ENCODE data around the gene MAML1.

The MAML1 gene

DNA sequence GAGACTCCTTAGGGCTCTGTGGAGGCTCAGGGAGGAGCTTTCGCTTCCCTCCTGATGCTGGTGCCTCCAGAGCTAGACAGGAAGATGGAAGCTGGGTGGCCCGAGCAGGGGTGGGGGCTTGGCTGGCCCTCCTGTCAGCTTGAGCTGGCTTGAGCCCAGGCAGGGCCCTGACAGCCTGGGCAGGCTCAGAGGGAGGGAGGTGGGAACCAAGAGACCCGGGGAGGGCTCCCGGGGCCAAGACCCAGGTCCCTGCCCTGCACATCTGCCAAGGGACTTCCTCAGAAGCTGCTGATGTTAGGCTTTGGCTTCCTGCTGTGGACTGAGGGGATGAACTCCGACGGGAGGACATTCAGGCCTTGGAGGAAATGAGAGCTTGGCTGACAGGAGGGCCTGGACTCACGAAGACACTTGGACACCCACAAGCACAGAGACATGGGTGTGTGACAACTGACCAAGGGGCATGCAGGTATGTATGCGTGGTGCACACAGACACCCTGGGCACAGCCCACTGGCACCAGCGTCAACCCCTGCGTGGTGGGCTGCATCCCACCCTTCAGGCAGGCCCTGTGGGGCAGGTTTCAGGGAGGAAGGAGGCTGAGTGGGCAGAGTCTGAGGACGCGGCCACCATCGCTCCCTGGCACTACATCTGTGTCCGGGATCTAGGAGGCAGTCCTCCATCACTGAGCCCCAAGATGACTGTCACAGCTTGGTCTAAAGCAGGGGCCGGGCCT, 59.4 kb downstream of the MAML1 start:
- in situ Hi-C loops (cut with MboI; ENCODE audit: low sequenced_read_pairs) = no loop called here

DNA sequence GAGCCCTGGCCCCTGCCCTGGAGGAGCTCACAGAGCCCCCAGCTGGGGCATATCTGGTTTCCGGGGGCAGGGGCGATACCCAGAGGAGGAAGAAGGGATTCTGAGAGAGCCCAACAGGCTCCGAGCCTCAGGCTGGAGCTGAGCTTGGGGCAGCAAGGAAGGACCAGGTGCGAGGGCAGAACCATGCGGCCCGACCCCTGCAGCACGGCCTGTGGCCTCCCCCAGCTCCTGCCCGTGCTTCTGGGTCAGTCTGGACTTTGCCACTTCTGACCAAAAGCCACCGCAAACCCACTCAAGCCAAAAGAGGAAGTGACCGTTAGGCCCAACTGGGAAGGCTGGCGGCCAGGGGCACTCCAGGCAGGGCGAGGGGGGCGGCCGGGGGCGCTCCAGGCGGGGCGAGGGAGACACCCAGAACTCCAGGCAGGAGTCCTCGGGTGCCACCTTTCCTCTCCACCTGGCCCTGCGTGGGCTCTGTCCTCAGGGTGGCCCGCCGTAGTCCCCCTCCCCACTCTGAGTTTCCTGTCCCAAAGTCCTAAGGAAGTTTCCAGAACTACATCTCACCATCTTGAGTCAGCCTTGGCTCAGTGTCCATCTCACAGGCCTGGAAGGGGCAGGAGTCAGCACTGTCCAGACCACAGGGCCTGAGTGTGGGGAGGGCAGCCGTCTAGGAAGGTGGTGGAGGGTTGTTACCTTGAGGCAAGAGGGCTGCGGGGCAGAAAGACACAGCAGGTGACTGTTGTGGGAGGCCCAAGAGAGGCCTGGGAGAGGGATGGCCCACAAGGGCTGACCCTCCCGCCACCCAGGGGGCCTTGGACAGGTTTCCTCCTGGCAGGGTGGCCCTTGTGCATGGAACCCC, 60.2 kb downstream of the MAML1 start:
- in situ Hi-C loops (cut with MboI; ENCODE audit: low sequenced_read_pairs) = no loop called here

DNA sequence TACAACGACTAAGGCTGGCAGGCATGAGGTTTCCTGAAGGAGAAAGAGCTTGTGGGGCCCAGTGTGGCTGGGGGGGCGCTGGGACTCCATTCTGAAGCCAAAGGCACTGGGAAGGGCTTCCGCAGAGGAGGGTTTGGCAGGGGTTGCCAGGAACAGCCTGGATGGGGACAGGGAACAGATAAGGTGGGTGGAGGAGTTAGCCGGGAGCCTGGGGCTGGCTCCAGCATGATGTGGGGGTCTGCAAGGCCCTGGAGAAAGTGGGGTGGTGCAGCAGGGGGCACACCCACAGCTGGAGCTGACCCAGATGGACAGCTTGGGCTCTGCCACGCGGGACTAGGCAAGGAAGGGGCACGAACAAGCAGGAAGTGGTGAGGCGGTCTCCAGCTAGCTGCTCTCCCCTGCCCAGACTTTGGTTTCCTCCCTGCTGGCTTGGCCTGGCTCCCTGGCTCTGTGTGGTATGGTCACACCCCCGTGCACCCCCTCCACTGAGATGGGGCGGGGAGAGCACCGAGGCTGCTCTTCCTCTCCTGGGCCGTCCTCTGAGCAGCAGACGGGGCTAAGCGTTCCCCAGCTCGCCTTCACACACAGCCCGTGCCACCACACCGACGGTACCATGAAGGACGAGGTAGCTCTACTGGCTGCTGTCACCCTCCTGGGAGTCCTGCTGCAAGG, 61.0 kb downstream of the MAML1 start, which contains the start of gene LTC4S:
Gene LTC4S, plus strand, starts transcription at position 519 of the 672 bp plus-strand sequence. Its CDS starts 95 bp downstream, at position 614.
- in situ Hi-C loops (cut with MboI; ENCODE audit: low sequenced_read_pairs) = no loop called here

DNA sequence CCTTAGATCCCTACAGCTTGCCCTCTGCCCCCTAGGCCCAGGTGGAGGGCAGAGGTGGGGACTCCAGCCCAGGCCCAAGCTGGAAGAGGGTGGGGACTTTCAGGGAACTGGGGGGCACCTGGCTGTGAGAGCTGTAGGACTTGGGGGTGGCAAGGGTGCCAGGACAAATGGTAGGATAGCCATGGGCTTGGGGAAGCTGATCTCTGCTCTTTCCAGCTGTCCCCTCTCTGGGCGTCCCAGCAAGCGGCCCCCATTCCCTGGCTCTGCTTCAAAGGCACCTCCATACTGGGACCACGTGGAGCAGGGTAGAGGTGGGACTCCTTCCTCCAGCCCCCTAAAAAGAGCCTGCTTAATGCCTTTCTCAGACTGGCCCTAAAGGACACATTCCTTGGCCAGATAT, 61.5 kb downstream of the MAML1 start:
- in situ Hi-C loops (cut with MboI; ENCODE audit: low sequenced_read_pairs) = no loop called here

DNA sequence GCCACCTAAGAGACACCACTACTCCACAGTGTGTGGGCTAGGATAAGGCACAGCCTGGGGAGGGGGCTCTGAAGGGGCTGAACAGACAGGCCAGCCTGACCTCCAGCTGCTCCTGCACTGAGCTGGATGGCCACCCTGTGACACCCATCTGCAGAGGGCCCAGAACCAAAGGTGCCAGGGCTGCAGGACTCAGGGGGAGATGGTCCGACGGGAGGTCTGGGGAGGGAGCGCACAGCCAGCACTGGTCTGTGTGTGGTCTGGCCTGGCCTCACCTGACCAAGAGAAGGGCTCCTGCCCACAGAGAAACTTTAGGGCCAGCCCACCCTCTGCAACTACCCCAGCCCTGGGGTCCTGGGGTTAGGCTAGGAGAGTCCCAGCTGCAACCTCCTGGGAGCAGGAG, 62.0 kb downstream of the MAML1 start:
- in situ Hi-C loops (cut with MboI; ENCODE audit: low sequenced_read_pairs) = no loop called here

DNA sequence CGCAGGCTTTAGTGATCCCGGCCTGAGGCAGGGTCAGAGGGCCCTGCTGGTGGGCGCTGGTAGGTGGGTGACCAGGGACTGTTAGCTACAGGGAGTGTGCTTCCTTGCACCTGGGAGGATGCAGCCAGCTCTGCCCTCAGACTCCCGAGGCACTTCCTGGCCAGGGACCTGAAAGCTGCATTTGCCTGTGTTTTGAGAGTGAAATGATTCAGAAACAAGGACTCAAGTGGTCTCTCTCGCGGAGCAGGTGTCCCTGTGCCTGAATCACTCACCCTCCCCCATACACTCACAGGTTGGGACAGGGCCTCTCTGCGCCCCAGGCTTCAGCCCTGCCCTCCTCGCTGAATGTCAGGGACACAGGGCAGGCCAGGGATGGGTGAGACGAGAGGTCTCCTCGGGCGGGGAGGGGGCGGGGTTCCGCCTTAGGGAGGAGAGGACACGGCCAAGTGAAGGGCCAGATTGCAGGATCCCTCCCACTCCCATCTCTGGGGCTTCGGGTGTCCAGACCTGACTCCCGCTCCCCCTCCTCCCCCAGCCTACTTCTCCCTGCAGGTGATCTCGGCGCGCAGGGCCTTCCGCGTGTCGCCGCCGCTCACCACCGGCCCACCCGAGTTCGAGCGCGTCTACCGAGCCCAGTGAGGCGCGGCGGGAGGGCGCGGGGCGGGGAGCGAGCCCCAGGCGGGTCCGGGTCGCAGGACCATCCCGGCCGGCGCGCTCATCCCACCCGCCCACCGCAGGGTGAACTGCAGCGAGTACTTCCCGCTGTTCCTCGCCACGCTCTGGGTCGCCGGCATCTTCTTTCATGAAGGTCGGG, 62.6 kb downstream of the MAML1 start:
- in situ Hi-C loops (cut with MboI; ENCODE audit: low sequenced_read_pairs) = loop anchor here (5.0 kb wide), 1 partner anchor 33 kb away; no protein-coding TSS in a partner anchor

DNA sequence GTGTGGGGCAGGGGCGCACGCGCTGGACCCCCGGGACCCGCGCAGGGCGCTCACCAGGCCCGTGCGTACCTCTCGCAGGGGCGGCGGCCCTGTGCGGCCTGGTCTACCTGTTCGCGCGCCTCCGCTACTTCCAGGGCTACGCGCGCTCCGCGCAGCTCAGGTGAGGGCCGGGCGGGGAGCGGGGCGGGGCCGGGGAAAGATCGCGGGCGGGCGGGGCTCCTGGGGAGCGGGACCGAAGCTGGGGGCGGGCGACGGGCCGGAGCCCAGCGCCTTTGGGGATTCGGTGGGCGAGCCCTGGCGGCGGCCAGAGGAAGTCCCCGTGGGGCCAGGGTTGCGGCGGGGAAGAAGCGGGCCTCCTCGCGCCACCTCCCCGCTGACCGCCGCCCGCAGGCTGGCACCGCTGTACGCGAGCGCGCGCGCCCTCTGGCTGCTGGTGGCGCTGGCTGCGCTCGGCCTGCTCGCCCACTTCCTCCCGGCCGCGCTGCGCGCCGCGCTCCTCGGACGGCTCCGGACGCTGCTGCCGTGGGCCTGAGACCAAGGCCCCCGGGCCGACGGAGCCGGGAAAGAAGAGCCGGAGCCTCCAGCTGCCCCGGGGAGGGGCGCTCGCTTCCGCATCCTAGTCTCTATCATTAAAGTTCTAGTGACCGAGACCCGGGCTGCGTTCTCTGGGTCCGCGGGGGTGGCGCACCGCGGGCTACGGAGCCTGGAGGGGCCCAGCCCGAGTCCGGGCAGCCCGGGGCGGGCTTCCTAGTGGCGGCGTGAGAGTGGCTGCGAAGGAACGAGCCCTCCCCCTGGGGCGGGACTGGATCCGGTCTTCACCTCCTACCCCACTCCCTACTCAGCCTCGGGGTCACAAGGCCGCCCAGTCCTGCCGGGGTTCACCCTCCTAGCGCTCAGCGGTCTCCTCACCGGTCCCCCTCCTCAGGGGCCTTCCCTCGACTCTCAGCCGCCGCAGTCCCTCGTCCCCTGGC, 63.5 kb downstream of the MAML1 start:
- in situ Hi-C loops (cut with MboI; ENCODE audit: low sequenced_read_pairs) = loop anchor here (5.0 kb wide), 1 partner anchor 34 kb away; no protein-coding TSS in a partner anchor

DNA sequence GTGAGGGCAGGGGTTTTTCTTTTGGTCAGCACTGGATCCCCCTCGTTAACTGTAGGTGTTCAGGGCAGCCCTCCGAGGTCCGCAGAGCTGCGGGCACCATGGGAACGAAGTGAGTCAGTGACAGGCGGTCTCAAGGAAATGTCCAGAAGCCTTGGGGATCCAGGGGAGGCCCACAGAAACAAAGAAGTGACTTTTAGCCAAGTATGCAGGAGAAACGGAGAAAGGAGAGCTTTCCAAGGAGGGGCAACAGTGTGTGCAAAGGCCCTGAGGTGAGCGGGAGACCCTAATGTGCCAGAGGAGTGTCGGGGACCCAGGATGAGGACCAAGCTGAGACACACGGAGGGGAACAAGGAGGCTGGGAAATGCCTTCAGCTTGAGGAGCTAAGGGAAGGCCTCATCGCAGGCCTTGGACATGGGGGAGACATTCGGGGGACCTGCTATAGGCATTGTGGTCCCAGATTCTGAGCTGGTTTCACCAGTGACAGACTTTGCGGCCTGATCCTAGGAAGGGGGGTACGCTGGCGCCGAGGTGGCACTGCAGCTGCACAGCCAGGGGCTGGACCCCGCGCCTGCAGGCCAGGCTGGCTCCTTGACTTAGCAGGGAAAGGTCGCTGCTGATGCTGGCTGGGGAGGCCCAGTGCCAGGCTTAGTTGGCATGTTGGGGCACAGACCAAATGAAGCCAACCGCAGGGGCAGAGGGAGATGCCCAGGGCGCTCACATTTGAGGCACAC, 64.4 kb downstream of the MAML1 start:
- in situ Hi-C loops (cut with MboI; ENCODE audit: low sequenced_read_pairs) = loop anchor here (5.0 kb wide), 1 partner anchor 35 kb away; no protein-coding TSS in a partner anchor

DNA sequence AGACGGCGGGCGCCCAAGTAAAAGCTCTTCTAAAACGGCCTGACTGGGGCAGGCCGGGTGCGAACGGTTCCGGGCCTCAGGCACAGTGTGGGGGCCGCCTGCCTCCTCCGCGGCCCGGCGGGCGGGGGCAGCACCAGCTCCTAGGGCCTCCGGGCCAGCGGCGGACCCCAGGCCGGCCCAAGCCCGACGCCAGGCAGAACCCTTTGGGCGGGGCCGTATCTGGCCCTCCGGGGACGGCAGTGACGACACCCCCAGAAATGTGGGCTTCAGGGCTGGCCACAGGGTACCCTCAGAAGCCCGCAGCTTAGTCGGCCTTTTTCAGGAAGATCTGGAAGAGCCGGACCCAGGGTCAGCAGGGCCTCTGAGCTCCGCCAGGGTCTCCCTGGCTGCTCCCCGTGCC, 65.1 kb downstream of the MAML1 start:
- in situ Hi-C loops (cut with MboI; ENCODE audit: low sequenced_read_pairs) = loop anchor here (5.0 kb wide), 1 partner anchor 35 kb away; no protein-coding TSS in a partner anchor

DNA sequence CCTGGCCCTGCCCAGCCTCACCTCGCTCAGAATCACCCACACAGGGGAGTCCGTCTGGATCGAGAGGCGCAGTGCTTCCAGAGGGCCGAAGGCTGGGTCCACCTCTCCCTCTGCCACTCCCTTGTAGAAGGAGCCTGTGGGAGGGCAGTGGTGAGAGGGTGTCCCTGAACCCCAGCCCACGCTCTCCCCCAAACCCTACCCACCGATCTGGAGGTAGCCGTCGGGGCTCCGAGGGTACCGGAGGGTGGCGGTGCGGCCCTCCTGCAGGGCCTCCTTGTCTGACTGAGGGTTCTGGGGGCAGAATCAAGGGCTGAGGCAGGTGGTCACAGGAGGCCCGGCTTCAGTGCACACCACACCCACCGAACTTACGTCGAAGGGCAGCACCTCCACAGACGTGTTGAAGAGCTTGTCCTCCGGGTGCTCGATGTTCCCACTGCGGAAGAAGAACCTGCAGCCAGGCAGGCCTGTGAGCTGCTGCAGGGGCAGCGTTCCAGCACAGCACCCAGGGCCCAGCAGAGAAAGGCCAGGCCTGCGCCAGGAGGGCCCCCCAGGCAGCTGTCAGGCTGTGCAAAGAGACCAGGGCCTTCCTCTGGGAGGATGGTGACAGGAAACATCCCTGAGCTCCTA, 65.6 kb downstream of the MAML1 start:
- in situ Hi-C loops (cut with MboI; ENCODE audit: low sequenced_read_pairs) = loop anchor here (5.0 kb wide), 1 partner anchor 36 kb away; no protein-coding TSS in a partner anchor

DNA sequence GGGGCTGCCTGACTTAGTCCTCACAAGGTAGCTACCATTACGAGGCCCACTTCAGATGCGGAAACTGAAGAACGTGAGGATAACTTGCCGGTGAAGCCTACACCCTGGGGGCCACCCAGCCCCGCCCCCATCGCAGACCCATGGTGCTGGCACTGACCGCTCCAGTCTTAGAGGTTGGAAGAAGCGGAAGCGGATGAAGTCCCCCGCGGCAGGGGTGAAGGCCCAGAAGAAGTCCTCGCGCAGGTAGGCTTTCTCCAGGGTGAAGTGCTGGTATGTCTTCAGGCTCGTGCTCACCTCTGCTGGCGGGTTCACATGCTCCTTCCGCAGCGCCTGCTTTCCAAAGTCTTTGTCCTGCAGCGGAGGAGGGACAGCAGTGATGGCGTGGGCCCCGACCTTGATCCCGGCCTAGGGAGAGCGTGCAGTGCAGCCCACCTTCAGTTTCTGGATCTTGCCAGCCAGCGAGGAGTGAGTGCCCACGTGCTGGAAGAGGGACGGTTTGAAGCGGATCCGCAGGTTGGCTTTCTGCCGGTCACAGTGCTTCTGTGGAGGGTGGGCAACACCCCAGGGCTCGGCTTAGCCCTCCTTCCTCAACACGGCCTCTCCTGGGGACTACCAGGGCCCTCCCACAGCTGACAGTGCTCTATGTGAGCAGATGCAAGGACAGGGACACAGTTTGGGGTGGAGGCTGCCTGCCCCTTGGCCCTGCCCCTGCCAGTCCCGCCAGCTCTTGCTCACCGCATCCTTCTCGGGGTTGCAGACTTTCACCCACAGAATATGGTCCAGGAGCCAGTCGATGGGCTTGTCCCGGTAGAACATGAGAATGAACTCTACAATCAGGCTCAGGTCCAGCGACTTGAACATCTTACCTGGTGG, 66.4 kb downstream of the MAML1 start:
- in situ Hi-C loops (cut with MboI; ENCODE audit: low sequenced_read_pairs) = loop anchor here (5.0 kb wide), 1 partner anchor 37 kb away; no protein-coding TSS in a partner anchor

DNA sequence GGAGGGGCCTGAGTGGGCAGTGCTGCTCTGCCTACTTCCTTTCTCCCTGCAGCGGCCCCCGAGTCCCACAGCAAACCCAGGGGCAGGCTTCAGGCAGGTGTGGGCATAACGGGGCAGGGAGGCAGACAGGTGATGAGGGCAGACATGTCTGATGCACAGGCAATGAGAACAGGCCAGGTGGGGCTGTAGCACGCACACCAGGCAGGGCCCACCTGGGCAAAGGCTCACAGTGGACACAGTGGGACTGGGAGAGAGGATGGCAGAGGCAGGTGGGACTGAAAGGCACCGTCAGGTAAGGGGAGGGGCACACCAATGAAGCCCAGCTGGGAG, 67.0 kb downstream of the MAML1 start:
- in situ Hi-C loops (cut with MboI; ENCODE audit: low sequenced_read_pairs) = loop anchor here (5.0 kb wide), 1 partner anchor 37 kb away; no protein-coding TSS in a partner anchor

DNA sequence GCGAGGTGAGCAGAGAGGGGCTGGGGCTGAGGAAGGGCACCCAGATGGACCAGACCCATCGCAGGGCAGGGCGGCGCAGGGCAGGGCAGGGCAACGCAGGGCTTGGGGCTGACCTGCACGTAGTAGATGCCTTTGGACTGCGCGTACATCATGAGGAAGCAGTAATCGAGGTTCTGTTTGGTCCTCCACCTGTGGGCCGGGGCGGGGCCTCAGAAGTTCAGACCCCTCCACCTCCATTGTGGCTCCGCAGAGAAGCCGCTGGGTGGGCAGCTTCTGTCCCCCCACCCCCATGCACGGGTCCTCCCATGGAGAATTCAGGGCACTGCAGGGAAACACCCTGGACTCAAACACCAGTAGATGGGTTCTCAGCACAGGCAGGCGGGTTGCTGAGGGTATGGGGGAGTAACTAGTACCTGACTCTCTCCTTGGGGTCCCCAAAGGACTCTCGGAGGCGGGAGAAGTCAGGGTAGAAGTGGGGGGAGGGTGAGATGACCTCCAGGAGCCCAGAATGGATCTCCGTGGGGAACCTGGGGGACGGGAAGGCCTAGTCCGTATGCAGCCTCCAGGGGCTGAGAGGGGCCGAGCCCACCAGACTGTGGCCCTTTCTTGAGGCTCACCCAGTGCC, 67.6 kb downstream of the MAML1 start:
- in situ Hi-C loops (cut with MboI; ENCODE audit: low sequenced_read_pairs) = no loop called here

DNA sequence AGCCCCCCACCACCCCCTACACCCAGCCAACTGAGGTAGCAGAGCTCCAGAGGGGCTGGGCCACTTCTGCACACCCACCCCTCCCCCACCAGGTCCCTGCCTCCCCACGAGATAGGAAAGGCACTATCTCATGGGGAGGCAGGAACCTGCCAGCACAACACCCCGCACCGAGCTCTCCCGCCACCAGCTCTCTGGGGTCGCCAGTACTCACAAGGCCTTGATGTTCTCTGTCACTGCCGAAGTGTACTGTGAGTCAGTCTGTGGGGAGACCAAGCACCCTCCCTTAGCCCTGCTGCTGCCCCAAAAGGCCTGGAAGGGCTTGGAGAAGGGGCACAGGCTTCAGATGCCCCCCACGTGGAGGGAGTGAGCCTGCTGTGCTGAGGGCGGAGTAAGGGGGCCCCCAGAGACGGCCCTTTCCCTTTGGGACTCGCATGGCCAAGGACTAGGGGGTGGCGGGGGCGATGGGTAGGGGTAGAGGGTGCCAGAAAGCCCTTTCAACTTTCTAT, 68.1 kb downstream of the MAML1 start:
- in situ Hi-C loops (cut with MboI; ENCODE audit: low sequenced_read_pairs) = no loop called here

DNA sequence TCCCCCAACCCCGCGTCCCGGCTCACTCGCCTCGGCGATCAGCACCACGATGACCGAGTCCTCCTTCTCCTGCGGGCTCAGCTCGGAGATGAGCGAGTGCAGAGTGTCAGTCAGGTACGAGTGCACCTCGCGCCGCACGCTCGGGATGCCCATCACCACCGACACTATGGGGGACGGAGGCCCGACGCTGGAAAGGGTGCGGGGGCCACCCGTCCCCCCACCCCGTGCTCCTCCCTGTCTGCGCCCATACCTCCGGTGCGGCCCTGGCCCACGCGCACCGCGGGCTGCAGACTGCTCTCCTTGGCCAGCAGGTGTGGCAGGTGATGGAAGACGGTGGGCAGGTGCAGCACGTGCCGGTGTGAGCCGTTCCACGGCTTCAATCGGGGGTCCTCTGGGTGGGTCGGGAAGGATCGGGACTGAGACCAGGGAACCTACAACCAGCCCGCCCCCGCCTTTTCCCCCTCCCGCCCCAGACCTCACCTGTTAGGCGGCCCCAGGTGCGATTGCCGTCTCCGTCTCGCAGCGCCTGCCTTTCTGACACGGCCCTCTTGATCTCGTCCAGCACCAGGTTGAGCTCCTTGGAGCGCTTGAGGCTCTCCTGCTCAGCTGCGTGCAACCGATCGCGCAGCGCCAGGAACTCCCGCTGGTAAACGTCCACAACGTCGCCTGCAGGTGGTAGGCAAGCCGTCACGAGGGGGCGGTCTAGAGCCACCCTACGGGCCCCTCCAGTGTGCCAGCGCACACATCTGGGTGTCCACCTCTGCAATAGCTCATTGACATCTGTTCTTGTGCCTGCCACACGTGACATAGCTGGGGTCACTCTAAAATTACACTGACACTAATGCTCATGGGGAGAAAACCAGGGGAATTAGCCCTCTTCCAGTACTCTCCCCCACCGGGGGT, 68.9 kb downstream of the MAML1 start:
- in situ Hi-C loops (cut with MboI; ENCODE audit: low sequenced_read_pairs) = no loop called here
